A673 (cell line): ENCODE measurements around the gene SRCIN1. TPM values are rescaled to one million over a fixed set of nuclear protein-coding genes. Genes with fewer than 3 reads are reported as not detected.
A peak's percentile ranks its signal among the peaks of the same experiment; 100 is the strongest.

Source experiments
- Bru-seq: library from RNA; stranded (reverse); fragments of 400-500 nt; gene quantifications from one replicate; lab custom pipeline; 2021; lab: Mats Ljungman, UMichigan
- BruChase-seq, 2 experiments: library from RNA; stranded (reverse); fragments of 400-500 nt; gene quantifications; one replicate each; lab custom pipeline; 2021; lab: Mats Ljungman, UMichigan
- BruUV-seq: library from RNA; stranded (reverse); fragments of 400-500 nt; replicated peaks from 2 replicates; lab custom pipeline; 2021; lab: Mats Ljungman, UMichigan
- CTCF ChIA-PET: fragments of 300-600 bp; sonication (Branson Sonifier 250); formaldehyde crosslinking; loops from one replicate; lab custom pipeline; 2022; ENCODE audit warnings: antibody characterized with exemption; lab: Charles Lee
- POLR2A ChIA-PET: fragments of 300-600 bp; sonication (Branson Sonifier 250); formaldehyde crosslinking; loops from one replicate; lab custom pipeline; 2022; ENCODE audit warnings: antibody characterized with exemption; ENCODE audit not compliant: low non-redundant PET; lab: Charles Lee
- DNase-seq: peaks from one replicate; pipeline ENCODE4 v3.0.0-alpha.2; 2015; ENCODE audit warnings: low spot score
- H3K27ac ChIP-seq: fragments of 200-600 bp; sonication (generic); 2 replicates; pipeline ENCODE4 v1.5.1; 2016; ENCODE audit warnings: mixed run types, low read depth, mild to moderate bottlenecking, mixed read lengths, antibody characterized with exemption, low read length; ENCODE audit not compliant: poor library complexity, severe bottlenecking
- H3K27me3 ChIP-seq: fragments of 200-600 bp; sonication (generic); replicated peaks from 2 replicates; pipeline ENCODE4 v1.6.1; 2017; ENCODE audit warnings: mixed run types, low read depth, mild to moderate bottlenecking, mixed read lengths, antibody characterized with exemption, low read length; ENCODE audit not compliant: insufficient read depth, poor library complexity
- H3K36me3 ChIP-seq: fragments of 200-600 bp; sonication (generic); 2 replicates; pipeline ENCODE4 v1.6.1; 2016; ENCODE audit warnings: mixed run types, mild to moderate bottlenecking, mixed read lengths, antibody characterized with exemption, low read length; ENCODE audit not compliant: insufficient read depth, poor library complexity, severe bottlenecking
- H3K4me1 ChIP-seq: fragments of 200-600 bp; sonication (generic); 2 replicates; pipeline ENCODE4 v1.6.1; 2017; ENCODE audit warnings: mixed run types, mild to moderate bottlenecking, mixed read lengths, antibody characterized with exemption, low read length; ENCODE audit not compliant: insufficient read depth, poor library complexity, severe bottlenecking
- H3K4me3 ChIP-seq: fragments of 200-600 bp; sonication (generic); 2 replicates; pipeline ENCODE4 v1.5.1; 2016; ENCODE audit warnings: low read depth, mixed run types, mild to moderate bottlenecking, mixed read lengths, low read length; ENCODE audit not compliant: poor library complexity, severe bottlenecking
- H3K9me3 ChIP-seq: fragments of 200-600 bp; sonication (generic); 2 replicates; pipeline ENCODE4 v1.6.1; 2016; ENCODE audit warnings: mixed run types, low read depth, mild to moderate bottlenecking, mixed read lengths, antibody characterized with exemption, low read length; ENCODE audit not compliant: poor library complexity, severe bottlenecking
- EZH2 ChIP-seq: fragments of 200-600 bp; sonication (generic); IDR thresholded peaks from 2 replicates; pipeline ENCODE4 v1.6.1; 2017; ENCODE audit warnings: borderline replicate concordance, low read depth, mild to moderate bottlenecking, mixed read lengths, antibody characterized with exemption, low read length; ENCODE audit not compliant: poor library complexity, severe bottlenecking
- intact Hi-C: fragments of 100-400 bp; cut with micrococcal nuclease; formaldehyde crosslinking; loops from one replicate; pipeline ENCODE4 v1.10.0; 2022; ENCODE audit not compliant: unreplicated experiment
- long read RNA-seq: library from polyadenylated mRNA; stranded (forward); transcript quantifications from one replicate; pipeline ENCODE4 v2.0.0, GENCODE V29; 2022
- total RNA-seq: library from RNA; stranded (reverse); gene quantifications from 2 replicates; pipeline ENCODE4 v1.2.3, GENCODE V29; 2021
- TF ChIP-seq, protein P1 (sequence below): fragments of 300-800, 200-600 bp; sonication (generic); conservative IDR thresholded peaks from 2 replicates; pipeline ENCODE4 v1.5.1; 2017; ENCODE audit warnings: low read depth, mild to moderate bottlenecking, antibody characterized with exemption, low read length, moderate library complexity, mixed read lengths

SRCIN1 gene
- total RNA-seq: 1.6 and 3.5 TPM in 2 replicates
- percentile 17 among the genes with signal in this experiment for Bru-seq, nascent RNA
- BruChase-seq, experiment 1, labeled RNA remaining after a 2-hour chase: percentile 18 among the genes with signal in this experiment
- BruChase-seq, experiment 2, labeled RNA remaining after a 6-hour chase: percentile 19 among the genes with signal in this experiment
- long read RNA-seq, partial matches to known transcripts: 0 of 1 reads
- long read RNA-seq, other reads (novel, unspliced or antisense): 1 of 1 reads

GRCh38 chr17:38605841-38606645, at the start of gene SRCIN1:
Gene SRCIN1, minus strand, starts transcription at chr17:38605952. Its CDS starts 247 bp downstream, at chr17:38605705.
- no peaks in the 10 kb centered on the region for H3K36me3 ChIP-seq
- intact Hi-C loops: no loop called here
- peak within 1 kb of the TSS; percentile 49 for H3K4me3 ChIP-seq
- H3K27ac ChIP-seq: no peak within 1 kb of the TSS
- no peak for TF ChIP-seq EZH2
- TF ChIP-seq, protein P1, sequence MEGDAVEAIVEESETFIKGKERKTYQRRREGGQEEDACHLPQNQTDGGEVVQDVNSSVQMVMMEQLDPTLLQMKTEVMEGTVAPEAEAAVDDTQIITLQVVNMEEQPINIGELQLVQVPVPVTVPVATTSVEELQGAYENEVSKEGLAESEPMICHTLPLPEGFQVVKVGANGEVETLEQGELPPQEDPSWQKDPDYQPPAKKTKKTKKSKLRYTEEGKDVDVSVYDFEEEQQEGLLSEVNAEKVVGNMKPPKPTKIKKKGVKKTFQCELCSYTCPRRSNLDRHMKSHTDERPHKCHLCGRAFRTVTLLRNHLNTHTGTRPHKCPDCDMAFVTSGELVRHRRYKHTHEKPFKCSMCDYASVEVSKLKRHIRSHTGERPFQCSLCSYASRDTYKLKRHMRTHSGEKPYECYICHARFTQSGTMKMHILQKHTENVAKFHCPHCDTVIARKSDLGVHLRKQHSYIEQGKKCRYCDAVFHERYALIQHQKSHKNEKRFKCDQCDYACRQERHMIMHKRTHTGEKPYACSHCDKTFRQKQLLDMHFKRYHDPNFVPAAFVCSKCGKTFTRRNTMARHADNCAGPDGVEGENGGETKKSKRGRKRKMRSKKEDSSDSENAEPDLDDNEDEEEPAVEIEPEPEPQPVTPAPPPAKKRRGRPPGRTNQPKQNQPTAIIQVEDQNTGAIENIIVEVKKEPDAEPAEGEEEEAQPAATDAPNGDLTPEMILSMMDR: peak; percentile 70
- H3K9me3 ChIP-seq: no peaks in the 10 kb centered on the region
- POLR2A ChIA-PET: no interaction called here
- no peaks in the 10 kb centered on the region for H3K27me3 ChIP-seq
- BruUV-seq: no TSS peak
- peaks cover 15% of the 10 kb centered on the region for H3K4me1 ChIP-seq
- peak; percentile 47 for DNase-seq
- CTCF ChIA-PET: interaction anchor here (0.7 to 1.3 kb wide), 3 partner anchors 46 to 174 kb away, joined by 3 to 7 read pairs (median 4); no protein-coding TSS in a partner anchor

DNA sequence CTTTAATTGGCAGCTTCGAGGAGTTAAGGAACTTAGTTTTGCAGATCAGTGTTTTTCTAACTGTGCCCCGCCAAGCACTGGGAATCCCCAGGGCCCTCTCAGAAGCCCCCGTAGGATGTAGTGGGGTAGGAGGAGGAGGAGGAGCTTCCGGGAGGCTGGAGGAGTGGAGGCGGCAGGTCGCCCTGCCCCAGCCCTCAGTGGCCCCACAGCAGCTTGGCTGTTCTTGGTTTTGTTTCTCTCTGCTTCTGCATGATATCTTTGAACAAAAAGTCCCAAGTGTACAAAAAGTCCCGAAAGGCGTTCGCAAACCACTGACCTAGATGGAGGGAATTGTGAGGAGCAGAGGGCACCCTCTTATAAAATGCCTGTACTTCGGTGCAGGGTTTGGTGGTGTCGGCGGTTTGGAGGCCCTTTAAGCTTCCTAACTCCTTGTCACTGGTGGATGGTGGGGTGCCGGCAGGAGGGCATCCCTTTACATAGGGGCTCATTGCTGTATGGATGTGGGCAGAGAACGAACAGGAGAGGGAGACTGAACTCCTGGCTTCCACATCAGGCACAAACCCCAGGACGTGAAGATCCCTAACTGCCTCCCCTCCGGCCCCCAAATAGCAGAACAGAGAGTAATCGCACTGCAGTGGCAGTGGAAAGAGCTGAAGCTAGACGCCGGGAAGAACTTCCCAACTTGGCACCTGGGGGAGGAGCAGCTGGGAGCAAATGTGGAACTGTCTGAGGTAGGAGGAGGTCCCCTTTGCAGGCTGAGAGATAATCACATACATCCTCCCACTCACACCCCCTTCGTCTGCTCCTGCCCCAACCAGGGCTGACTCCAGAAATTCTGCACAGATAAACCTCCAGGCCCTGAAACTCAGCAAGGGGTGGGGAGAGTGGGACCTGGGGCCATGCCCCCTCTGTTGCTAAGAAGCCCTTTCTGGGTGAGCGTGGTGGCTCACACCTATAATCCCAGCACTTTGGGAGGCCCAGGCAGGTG, 49.0 kb upstream of the SRCIN1 start:
- Histone ChIP-seq H3K4me3 (no peak overlapping the region), H3K9me3 (no peaks in the 10 kb centered on the region), H3K4me1 (no peaks in the 10 kb centered on the region), H3K27me3 (no peaks in the 10 kb centered on the region), H3K27ac (no peak overlapping the region), H3K36me3 (no peaks in the 10 kb centered on the region)
- intact Hi-C loops: no loop called here
- no peak for DNase-seq
- CTCF ChIA-PET: interaction anchor here (0.7 kb wide), 1 partner anchor 141 kb away, joined by 5 read pairs; no protein-coding TSS in a partner anchor
- POLR2A ChIA-PET: no interaction called here
- BruUV-seq: no TSS peak
- TF ChIP-seq, protein P1: no peak
- no peak for TF ChIP-seq EZH2

DNA sequence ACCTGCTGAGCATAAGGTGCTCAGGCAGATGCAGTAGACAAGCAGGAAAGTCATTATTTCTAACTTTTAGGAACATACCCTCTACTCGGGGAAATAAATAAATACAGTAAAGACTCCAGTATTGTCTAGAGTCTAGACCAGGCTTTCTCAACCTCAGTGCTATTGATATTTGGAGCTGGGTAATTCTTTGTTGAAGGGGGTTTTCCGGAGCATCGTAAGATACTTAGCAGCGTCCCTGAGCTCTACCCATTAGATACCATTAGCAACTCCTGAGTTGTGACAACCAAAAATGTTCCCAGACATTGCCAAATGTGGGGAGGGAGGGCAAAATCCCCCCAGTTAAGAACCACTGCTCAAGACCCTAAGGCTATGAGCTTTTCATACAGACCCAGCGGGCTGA, 47.9 kb upstream of the SRCIN1 start:
- H3K27me3 ChIP-seq: no peaks in the 10 kb centered on the region
- intact Hi-C loops: no loop called here
- no peaks in the 10 kb centered on the region for H3K9me3 ChIP-seq
- no peaks in the 10 kb centered on the region for H3K4me1 ChIP-seq
- H3K36me3 ChIP-seq: no peaks in the 10 kb centered on the region
- ChIA-PET CTCF (no interaction called here), POLR2A (no interaction called here)
- no peak for TF ChIP-seq EZH2
- TF ChIP-seq, protein P1: no peak
- no peak overlapping the region for H3K4me3 ChIP-seq
- no TSS peak for BruUV-seq
- DNase-seq: no peak
- no peak overlapping the region for H3K27ac ChIP-seq
